ENCODE results near the gene CHST1. TPM values are rescaled to one million over a fixed set of nuclear protein-coding genes. Genes with fewer than 3 reads are reported as not detected.

The CHST1 gene
- total and polyA plus RNA-seq, 2 donors (not counting 3 experiments of a cell fraction or from before 2014, with no cell fraction given) = 12.6 to 40.5 TPM

- TF ChIP-seq MAX (IDR thresholded peaks at IDR 0.05; ENCODE audit: insufficient read depth, insufficient read length) (no peak), MYC (IDR thresholded peaks at IDR 0.05; ENCODE audit: low read depth, low read length) (no peak), JUN (IDR thresholded peaks at IDR 0.05; ENCODE audit: borderline replicate concordance, insufficient read depth, insufficient read length, low read depth) (no peak), GATA2 (IDR thresholded peaks at IDR 0.05; ENCODE audit: insufficient read depth, insufficient read length, low read depth, low read length) (no peak), POLR2A (IDR thresholded peaks at IDR 0.05; ENCODE audit: low read depth, low read length) (no peak), FOS (IDR thresholded peaks at IDR 0.05; ENCODE audit: borderline replicate concordance, insufficient read depth, low read length) (no peak), EZH2 (IDR thresholded peaks at IDR 0.05; ENCODE audit: borderline replicate concordance, low read depth, low read length, severe bottlenecking) (no peak), CTCF (IDR thresholded peaks at IDR 0.05; ENCODE audit: extremely low read depth in 1 of 2, insufficient read depth in 1 of 2, low read depth in 1 of 2, low read length in 2 of 2) (no peak), POLR2AphosphoS5 (IDR thresholded peaks at IDR 0.05; ENCODE audit: insufficient read depth, low read depth, low read length) (no peak)
- no peaks in the 10 kb centered on the region for H3K79me2 ChIP-seq (ENCODE audit: control insufficient read depth, insufficient read depth, low read length)
- H3K9ac ChIP-seq (replicated peaks; ENCODE audit: extremely low read depth, insufficient read depth, low read length) = no peak overlapping the region
- ChIA-PET CTCF (interaction anchor here (0.6 to 1.9 kb wide), 4 partner anchors 11 to 79 kb away, joined by 3 to 5 read pairs (median 4); no protein-coding TSS in a partner anchor), POLR2A (no interaction called here)
- H4K20me1 ChIP-seq (replicated peaks; ENCODE audit: control insufficient read depth, extremely low read depth, insufficient read depth, low read length) = no peaks in the 10 kb centered on the region
- no peak for DNase-seq (ENCODE audit: low read depth, low spot score)
- no TSS peak for BruUV-seq (replicated peaks)
- dilution Hi-C loops (cut with MboI; ENCODE audit: extremely low pct_ligation_motif_present, low sequenced_read_pairs) = no loop called here
- no peaks in the 10 kb centered on the region for H3K4me1 ChIP-seq (ENCODE audit: control insufficient read depth, extremely low read depth, insufficient read depth, low read length)
- no peak overlapping the region for H3K4me3 ChIP-seq (replicated peaks in 1 of 3; ENCODE audit: insufficient read depth in 1 of 3, low read depth in 1 of 3, low read length in 3 of 3)
- FAIRE-seq = no peak
- no peaks in the 10 kb centered on the region for H3K9me1 ChIP-seq (replicated peaks; ENCODE audit: control insufficient read depth, extremely low read depth, insufficient read depth, low read length)
- H2AFZ ChIP-seq (ENCODE audit: low read depth, low read length) = no peak overlapping the region
- H3K36me3 ChIP-seq (ENCODE audit: control insufficient read depth in 2 of 2, extremely low read depth in 1 of 2, insufficient read depth in 2 of 2, low read length in 2 of 2) = no peaks in the 10 kb centered on the region
- H3K27me3 ChIP-seq (ENCODE audit: control insufficient read depth in 2 of 2, insufficient read depth in 2 of 2, low read length in 2 of 2) = peaks cover 1 to 11% of the 10 kb centered on the region in 2 experiments
- H3K27ac ChIP-seq (ENCODE audit: insufficient read depth, low read depth, low read length) = no peak overlapping the region
- no peak overlapping the region for H3K4me2 ChIP-seq (ENCODE audit: insufficient read depth, low read length)
- intact Hi-C loops (cut with micrococcal nuclease) = no loop called here
- H3K9me3 ChIP-seq (replicated peaks; ENCODE audit: control insufficient read depth, insufficient read depth, low read length) = no peaks in the 10 kb centered on the region
Measured at GRCh38 chr11:45692808-45693453, 27.5 kb upstream of the CHST1 start.

Measured in endothelial cell of umbilical vein (primary cell).